Right lobe of liver (tissue), 6 donors: ENCODE results near the gene MTA1. TPM values are rescaled to one million over a fixed set of nuclear protein-coding genes. Genes with fewer than 3 reads are reported as not detected.

Source experiments
- ATAC-seq, 4 donors: fragments of 200-7000 bp; cut with Tn5 transposase; one replicate each; pipeline ENCODE4 v1.9.1; 2020; ENCODE audit warnings: mild to moderate bottlenecking in 4 of 4, moderate library complexity in 4 of 4
- DNase-seq, 3 donors: peaks; one replicate each; pipeline ENCODE4 v3.0.0-alpha.2; 2020
- H3K27ac ChIP-seq, 3 donors: fragments of 200-600 bp; one replicate each; pipeline ENCODE4 v1.8.0; 2022
- H3K27me3 ChIP-seq, 2 donors: fragments of 200-600 bp; one replicate each; pipeline ENCODE4 v1.8.0; 2022
- H3K36me3 ChIP-seq, 4 donors: fragments of 200-600 bp; sonication (generic) in 1 of 4; one replicate each; pipeline versions ENCODE4 v1.5.1 to v1.8.0; 2017 to 2022; ENCODE audit warnings: control low read depth in 1 of 4
- H3K4me1 ChIP-seq, 4 donors: fragments of 200-600 bp; sonication (generic) in 1 of 4; one replicate each; pipeline versions ENCODE4 v1.5.1 to v1.8.0; 2017 to 2022; ENCODE audit warnings: control low read depth in 1 of 4
- H3K4me3 ChIP-seq, 3 donors: fragments of 200-600 bp; one replicate each; pipeline ENCODE4 v1.8.0; 2022
- H3K9me3 ChIP-seq, 4 donors: fragments of 200-600 bp; sonication (generic) in 1 of 4; one replicate each; pipeline versions ENCODE4 v1.5.1 to v1.8.0; 2017 to 2022; ENCODE audit warnings: control low read depth in 1 of 4
- POLR2A ChIP-seq: fragments of 450-650 bp; IDR thresholded peaks from one replicate; pipeline ENCODE4 v1.6.1; 2017; ENCODE audit warnings: antibody characterized with exemption, mild to moderate bottlenecking
- WGBS: methylation state at CpG from one replicate; pipeline ENCODE4 v1.1.6; 2018; ENCODE audit warnings: low coverage, low lambda C conversion rate; ENCODE audit not compliant: insufficient coverage; ENCODE audit errors: missing lambda C conversion rate; 5-methylcytosine and 5-hydroxymethylcytosine counted together
- intact Hi-C, 2 donors: fragments of 100-400 bp; cut with DNase I; formaldehyde crosslinking; loops; one replicate each; pipeline versions ENCODE4 v1.11.2 to v1.14.1; 2022
- total RNA-seq, 6 experiments: library from RNA; depleted of rRNA in 2 of 6; stranded (reverse); fragments of >200 nt in 2 of 6; fragmentation: NEBNext Ultra II Directional in 3 of 6; extraction: Animal tissue kit (Norgen Biotek cat#: 25700) in 3 of 6; gene quantifications; one replicate each; pipeline versions ENCODE4 v1.1.0 to v1.2.4, GENCODE V29; 2016 to 2023
- TF ChIP-seq, protein P1 (sequence below), 4 donors: fragments of 200-600 bp in 3 of 4; fragments of 450-650 bp in 1 of 4; IDR thresholded peaks; one replicate each; pipeline versions ENCODE4 v1.5.1 to v1.8.0; 2016 to 2022; ENCODE audit warnings: antibody characterized with exemption in 4 of 4, mild to moderate bottlenecking in 2 of 4
- donor health status: DM: no; HTN: yes; CAD: no.
- donor health status: DM: no; HTN: no; CAD: no.
- donor health status: DM: no; HTN: no; CAD: no.
- donor health status: DM: no; HTN: yes; CAD: no.
- donor health status: DM: no; HTN: yes; CAD: no.

MTA1 gene
- total RNA-seq, 6 experiments from 2014 or later, result 18.6 to 45.1 (median 29.2) TPM

DNA sequence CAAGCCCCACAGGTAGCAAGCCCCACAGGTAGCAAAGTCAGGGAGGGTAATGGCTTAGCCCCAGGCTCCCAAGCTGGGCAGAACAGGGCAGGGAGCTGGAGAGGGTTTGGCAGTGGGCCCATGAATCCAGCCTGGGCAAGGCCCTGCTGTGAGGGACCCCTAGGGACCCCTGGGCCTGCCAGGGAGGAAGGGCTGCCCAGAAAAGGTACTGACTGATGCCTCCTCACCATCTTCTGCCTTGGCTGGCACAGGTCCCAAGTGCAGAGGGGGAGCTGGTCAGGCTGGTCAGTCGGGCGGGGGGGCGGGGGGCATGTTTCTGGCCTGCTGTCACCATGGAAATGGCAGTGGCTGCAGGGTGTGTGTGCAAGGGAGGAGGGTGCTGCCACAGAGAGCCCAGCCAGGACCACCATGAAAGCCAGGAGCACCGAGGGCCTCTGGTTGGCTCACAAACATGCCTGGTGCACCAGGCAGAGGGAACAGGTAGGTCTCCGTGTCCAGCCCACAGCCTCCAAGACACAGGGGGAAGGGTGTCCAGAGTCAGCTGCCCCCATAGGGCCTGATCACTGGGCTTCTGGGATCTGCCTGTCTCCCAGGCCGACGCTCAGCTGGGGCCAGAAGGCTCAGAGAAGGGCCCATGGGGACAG is 53.5 kb downstream of the MTA1 start:
- intact Hi-C loops, result no loop called here
- TF ChIP-seq POLR2A, result no peak
- TF ChIP-seq, protein P1, sequence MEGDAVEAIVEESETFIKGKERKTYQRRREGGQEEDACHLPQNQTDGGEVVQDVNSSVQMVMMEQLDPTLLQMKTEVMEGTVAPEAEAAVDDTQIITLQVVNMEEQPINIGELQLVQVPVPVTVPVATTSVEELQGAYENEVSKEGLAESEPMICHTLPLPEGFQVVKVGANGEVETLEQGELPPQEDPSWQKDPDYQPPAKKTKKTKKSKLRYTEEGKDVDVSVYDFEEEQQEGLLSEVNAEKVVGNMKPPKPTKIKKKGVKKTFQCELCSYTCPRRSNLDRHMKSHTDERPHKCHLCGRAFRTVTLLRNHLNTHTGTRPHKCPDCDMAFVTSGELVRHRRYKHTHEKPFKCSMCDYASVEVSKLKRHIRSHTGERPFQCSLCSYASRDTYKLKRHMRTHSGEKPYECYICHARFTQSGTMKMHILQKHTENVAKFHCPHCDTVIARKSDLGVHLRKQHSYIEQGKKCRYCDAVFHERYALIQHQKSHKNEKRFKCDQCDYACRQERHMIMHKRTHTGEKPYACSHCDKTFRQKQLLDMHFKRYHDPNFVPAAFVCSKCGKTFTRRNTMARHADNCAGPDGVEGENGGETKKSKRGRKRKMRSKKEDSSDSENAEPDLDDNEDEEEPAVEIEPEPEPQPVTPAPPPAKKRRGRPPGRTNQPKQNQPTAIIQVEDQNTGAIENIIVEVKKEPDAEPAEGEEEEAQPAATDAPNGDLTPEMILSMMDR (IDR thresholded peaks at IDR 0.05), result no peak
- Histone ChIP-seq H3K4me1 (peaks cover 0 to 51% (median 17%) of the 10 kb centered on the region in 4 donors), H3K27ac (no peak overlapping the region), H3K36me3 (peaks cover 0 to 5% (median 0%) of the 10 kb centered on the region in 4 donors), H3K4me3 (no peak overlapping the region), H3K27me3 (no peaks in the 10 kb centered on the region), H3K9me3 (no peaks in the 10 kb centered on the region)
- ATAC-seq (no peak), DNase-seq (no peak)
- no CpG with 5 or more reads among the region's 7 CpGs for WGBS

DNA sequence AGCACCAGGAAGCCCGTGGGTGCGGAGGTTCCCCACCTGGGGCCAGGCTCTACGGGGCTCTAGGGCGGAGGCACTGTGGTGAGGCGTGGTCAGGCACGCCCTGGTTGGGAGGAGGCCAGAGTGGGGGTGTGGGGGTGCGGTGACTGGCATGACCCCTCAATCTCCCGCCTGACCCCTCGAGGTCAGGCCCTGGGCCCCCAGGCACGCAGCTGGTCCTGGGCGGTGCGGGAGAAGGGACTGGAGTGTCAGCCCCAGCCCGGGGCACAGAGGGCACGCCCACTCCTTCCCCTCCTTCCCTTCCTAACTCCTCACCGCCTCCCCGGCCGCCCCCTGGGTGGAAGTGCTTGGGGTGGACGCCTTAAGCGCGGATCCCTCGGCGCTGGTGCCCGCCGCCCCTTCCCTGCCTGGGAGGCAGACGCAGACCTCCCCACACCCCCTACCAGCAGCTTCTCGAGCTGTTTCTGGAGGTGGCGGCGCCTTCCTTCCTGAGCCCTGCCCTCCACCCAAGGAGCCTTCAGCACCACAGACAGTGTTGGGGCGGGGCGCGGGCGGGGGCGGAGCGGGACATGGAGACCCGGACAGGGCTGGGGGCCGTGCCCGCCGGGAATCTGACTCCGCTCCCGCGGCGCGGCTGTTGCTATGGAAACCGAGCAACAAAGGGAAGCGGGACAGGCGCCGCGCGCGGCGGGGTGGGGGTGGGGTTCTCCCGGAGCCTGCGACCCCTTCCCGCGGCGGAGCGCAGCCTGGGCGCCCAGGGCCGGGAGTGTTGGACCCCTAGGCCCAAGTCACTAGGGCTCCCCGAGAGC is 54.3 kb downstream of the MTA1 start:
- peaks cover 0 to 5% (median 0%) of the 10 kb centered on the region in 4 donors for H3K36me3 ChIP-seq
- H3K9me3 ChIP-seq, result no peaks in the 10 kb centered on the region
- intact Hi-C loops, result no loop called here
- H3K4me3 ChIP-seq, result peak overlapping the region; percentile 36 to 63 (median 38)
- peaks cover 0 to 44% (median 17%) of the 10 kb centered on the region in 4 donors for H3K4me1 ChIP-seq
- H3K27me3 ChIP-seq, result no peaks in the 10 kb centered on the region
- TF ChIP-seq, protein P1 (IDR thresholded peaks at IDR 0.05), result no peak
- TF ChIP-seq POLR2A, result no peak
- 7% methylated on average over 3 of the region's 60 CpGs for WGBS
- DNase-seq, result peak; percentile 85 to 88 (median 87)
- H3K27ac ChIP-seq, result peak overlapping the region in 1 of 3 donors; percentile 37
- peak; percentile 6 to 20 (median 14) for ATAC-seq

DNA sequence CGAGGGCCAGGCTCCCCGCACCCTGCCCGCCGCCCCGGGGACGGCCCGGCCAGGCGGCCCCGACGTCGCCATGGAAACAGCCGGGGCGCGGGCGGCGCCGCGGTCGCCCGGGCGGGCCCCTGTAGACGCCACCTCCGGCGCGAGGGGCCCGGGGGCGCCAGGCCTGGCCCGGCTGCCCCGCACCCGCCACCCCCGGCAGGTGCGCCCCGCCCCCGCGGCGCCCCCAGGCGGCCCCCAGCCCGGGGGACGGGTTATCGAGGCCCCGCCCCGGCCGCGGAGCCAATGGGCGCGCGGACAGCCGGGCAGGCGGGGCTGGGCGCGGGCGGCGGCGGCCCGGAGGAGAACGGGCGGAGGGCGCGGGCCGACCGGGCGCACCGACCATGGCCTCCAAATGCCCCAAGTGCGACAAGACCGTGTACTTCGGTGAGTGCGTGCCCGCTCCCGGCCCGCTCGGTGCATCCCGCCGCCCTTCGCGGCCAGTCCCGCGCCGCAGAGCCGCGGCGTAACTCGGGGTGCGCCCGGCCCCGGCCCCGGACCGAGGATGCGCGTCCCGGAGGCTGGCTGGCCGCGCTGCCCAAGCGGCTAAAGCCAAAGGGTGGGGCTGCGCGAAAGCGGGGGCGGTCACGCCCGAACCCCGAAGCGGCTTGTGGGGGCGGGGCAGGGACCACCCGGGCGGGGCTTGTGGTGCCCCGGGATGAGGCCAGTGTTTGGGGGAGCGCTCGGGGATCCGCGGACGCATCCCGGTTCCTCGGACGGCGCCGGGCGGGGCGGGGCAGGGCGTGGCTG is 55.0 kb downstream of the MTA1 start, which contains the start of gene CRIP2:
Gene CRIP2, plus strand, starts transcription at position 339 of the 786 bp plus-strand sequence. Its CDS starts 42 bp downstream, at position 381.
- Histone ChIP-seq H3K27ac (peak within 1 kb of the TSS; percentile 68 to 86 (median 85)), H3K4me3 (peak within 1 kb of the TSS; percentile 58 to 82 (median 63))
- WGBS, result no CpG with 5 or more reads among the region's 118 CpGs

More for the DNA sequence above, 55.0 kb downstream of the MTA1 start, which contains the start of gene CRIP2:
- no peaks in the 10 kb centered on the region for H3K27me3 ChIP-seq
- TF ChIP-seq, protein P1 (IDR thresholded peaks at IDR 0.05), result no peak
- peak; percentile 41 for TF ChIP-seq POLR2A
- peaks cover 0 to 5% (median 0%) of the 10 kb centered on the region in 4 donors for H3K36me3 ChIP-seq
- H3K4me1 ChIP-seq, result peaks cover 0 to 39% (median 17%) of the 10 kb centered on the region in 4 donors
- no peaks in the 10 kb centered on the region for H3K9me3 ChIP-seq
- ATAC-seq, result peak in 3 of 4 donors; percentile 3 to 14 (median 7)
- intact Hi-C loops, result no loop called here
- DNase-seq, result peak in 1 of 3 donors; percentile 64
